ENCODE measurements around the gene LNX2. TPM values are rescaled to one million over a fixed set of nuclear protein-coding genes. Genes with fewer than 3 reads are reported as not detected.

LNX2 gene
- total RNA-seq, 2 experiments from 2014 or later: 4.5 to 4.6 TPM

DNA sequence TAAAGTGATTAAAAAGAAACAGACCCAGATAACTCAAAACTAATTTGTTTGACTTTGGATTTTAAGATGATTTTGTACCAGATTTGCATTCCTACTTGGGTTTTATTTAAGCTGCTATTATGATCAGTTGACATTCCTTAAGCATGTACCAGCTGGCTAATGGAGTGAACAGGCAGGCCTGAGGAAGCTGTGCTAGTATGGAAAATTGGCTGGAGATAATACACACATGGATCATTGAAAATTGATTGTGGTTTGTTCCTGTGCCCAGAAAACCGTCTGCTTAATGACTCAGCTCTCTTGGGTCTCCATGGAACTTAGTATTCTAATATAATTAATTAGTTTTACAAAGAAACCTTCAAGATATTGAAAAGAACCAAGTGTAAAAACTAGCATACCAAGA lies 24.0 kb upstream of the LNX2 start:
- no peaks in the 10 kb centered on the region for H3K27me3 Mint-ChIP-seq
- POLR2A ChIA-PET: no interaction called here

DNA sequence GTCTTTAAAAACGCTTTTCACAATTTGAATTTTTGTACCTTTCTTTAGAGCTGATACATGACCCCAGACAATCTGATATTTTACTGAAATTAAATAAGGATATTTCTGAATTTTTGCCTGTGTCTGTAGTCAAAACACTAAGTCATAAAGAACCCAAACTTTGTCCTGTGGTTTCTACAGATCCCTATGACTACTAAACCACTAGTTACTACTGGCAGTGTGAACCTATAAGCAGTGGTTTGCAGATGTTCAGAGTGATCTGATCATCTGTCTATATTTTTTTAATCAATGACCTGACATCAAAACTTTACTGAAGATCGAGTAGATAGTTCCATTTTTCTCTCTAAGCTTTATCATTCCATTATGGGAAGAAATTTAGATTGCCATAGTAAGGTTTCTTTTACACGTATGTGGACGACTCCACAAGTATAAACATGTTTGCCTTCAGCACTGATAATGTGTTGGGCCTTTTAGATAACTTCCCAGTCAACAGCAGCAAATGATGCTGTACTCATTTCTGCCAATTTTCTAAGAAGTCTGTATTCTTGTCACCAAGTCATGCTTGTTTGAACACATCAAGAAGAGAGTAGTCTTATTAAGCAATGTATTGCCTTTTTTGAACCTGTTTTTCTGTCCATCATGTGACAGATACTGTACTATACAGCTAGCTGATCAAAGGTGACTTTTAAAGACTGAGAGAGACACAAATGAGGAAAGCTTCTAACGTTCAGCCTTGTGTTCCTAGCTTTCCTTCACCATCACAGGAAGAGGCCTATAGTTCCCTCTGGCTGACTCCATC lies 23.2 kb upstream of the LNX2 start:
- peaks cover 7% of the 10 kb centered on the region for H3K9me3 Mint-ChIP-seq
- H3K4me1 Mint-ChIP-seq (ENCODE audit: low read depth): peaks cover 18% of the 10 kb centered on the region
- intact Hi-C loops (cut with micrococcal nuclease): no loop called here
- H3K4me3 Mint-ChIP-seq: no peak overlapping the region
- H3K27me3 Mint-ChIP-seq: no peaks in the 10 kb centered on the region
- H3K36me3 Mint-ChIP-seq (ENCODE audit: low read depth): peaks cover 29% of the 10 kb centered on the region
- TF ChIP-seq, protein P1, sequence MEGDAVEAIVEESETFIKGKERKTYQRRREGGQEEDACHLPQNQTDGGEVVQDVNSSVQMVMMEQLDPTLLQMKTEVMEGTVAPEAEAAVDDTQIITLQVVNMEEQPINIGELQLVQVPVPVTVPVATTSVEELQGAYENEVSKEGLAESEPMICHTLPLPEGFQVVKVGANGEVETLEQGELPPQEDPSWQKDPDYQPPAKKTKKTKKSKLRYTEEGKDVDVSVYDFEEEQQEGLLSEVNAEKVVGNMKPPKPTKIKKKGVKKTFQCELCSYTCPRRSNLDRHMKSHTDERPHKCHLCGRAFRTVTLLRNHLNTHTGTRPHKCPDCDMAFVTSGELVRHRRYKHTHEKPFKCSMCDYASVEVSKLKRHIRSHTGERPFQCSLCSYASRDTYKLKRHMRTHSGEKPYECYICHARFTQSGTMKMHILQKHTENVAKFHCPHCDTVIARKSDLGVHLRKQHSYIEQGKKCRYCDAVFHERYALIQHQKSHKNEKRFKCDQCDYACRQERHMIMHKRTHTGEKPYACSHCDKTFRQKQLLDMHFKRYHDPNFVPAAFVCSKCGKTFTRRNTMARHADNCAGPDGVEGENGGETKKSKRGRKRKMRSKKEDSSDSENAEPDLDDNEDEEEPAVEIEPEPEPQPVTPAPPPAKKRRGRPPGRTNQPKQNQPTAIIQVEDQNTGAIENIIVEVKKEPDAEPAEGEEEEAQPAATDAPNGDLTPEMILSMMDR (IDR thresholded peaks at IDR 0.05): no peak
- CTCF ChIA-PET: interaction anchor here (0.9 to 1.0 kb wide), 2 partner anchors 127 to 270 kb away, joined by 3 read pairs; no protein-coding TSS in a partner anchor
- H3K27ac Mint-ChIP-seq: no peak overlapping the region
- POLR2A ChIA-PET: interaction anchor here (1.8 kb wide), 1 partner anchor 21 kb away, joined by 4 read pairs; no protein-coding TSS in a partner anchor
- no peak for ATAC-seq
- no peak for DNase-seq

More for the DNA sequence above, 24.0 kb upstream of the LNX2 start:
- CTCF ChIA-PET: no interaction called here
- Mint-ChIP-seq H3K4me3 (no peak overlapping the region), H3K9me3 (peaks cover 7% of the 10 kb centered on the region), H3K36me3 (ENCODE audit: low read depth) (peaks cover 34% of the 10 kb centered on the region), H3K27ac (no peak overlapping the region), H3K4me1 (ENCODE audit: low read depth) (peaks cover 18% of the 10 kb centered on the region)
- DNase-seq (no peak), ATAC-seq (no peak)
- intact Hi-C loops (cut with micrococcal nuclease): no loop called here
- TF ChIP-seq, protein P1 (IDR thresholded peaks at IDR 0.05): no peak

DNA sequence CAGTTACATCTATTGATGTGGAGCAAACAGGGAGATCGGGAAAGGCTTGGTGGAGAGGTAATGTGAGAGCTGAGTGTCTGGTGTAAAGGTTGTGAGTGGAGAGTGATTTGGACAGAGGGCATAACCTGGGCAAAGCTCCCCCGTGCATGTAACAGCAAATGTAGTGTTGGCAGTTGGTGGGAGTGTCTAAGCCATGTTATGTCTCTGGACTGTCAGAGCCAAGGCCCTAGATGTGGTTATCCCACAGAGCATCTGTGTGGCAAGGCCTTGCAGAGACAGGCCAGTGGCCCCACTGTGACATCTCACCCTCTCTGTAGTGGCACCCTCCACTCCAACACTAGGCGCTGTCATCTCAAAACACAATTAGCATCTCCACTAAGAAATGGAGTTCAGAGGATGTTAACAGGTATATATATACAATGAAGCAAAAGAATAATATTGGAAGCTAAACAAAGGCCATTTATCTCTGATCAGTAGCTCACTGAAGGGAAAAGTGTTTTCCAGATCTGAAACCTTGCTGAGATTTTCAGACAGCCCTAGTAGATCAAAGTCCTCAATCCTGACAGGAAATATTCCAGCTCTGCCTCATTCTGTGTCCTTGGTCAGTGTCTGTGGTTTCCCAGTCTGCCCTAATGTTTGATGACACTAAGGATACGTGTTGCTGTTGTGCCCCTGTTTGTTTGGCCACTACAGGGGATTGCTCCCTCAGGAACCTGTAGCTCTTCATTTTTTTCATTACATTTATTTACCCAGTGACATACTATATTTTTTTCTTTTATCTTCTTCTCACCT lies 21.6 kb upstream of the LNX2 start:
- POLR2A ChIA-PET: interaction anchor here (1.0 to 1.8 kb wide), 3 partner anchors 20 to 22 kb away, joined by 3 to 4 read pairs (median 3); no protein-coding TSS in a partner anchor
- no peak overlapping the region for H3K4me3 Mint-ChIP-seq
- DNase-seq (no peak), ATAC-seq (no peak)
- TF ChIP-seq, protein P1 (IDR thresholded peaks at IDR 0.05): no peak
- H3K9me3 Mint-ChIP-seq: peaks cover 3% of the 10 kb centered on the region
- CTCF ChIA-PET: interaction anchor here (1.0 to 1.3 kb wide), 3 partner anchors 10 to 154 kb away, joined by 3 read pairs; no protein-coding TSS in a partner anchor
- H3K27me3 Mint-ChIP-seq: no peaks in the 10 kb centered on the region
- peaks cover 28% of the 10 kb centered on the region for H3K4me1 Mint-ChIP-seq (ENCODE audit: low read depth)
- H3K36me3 Mint-ChIP-seq (ENCODE audit: low read depth): peaks cover 23% of the 10 kb centered on the region
- intact Hi-C loops (cut with micrococcal nuclease): no loop called here
- H3K27ac Mint-ChIP-seq: no peak overlapping the region

DNA sequence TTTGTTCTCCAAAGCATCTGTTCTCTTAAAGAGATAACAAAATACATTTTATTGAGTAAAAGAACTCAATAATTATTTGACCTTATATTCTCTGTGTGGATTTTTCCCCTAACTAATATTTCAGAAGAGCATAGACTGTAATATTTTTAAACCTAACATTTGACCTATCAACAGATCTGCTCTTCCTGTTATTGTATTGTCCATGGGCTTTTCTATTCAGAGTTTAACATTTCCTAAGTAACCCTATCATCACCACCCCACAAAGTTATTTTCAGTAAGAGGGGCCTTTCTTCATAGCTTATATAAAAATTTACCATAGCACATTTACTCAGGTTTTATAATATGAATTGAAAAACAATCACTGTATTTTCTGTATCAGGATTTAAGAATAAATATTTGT lies 18.9 kb upstream of the LNX2 start:
- no peaks in the 10 kb centered on the region for H3K27me3 Mint-ChIP-seq
- no peak overlapping the region for H3K4me3 Mint-ChIP-seq
- ChIA-PET CTCF (interaction anchor here (2.8 kb wide), 1 partner anchor 10 kb away, joined by 8 read pairs; no protein-coding TSS in a partner anchor), POLR2A (interaction anchor here (0.8 to 1.0 kb wide), 2 partner anchors 11 to 15 kb away, joined by 3 to 4 read pairs; no protein-coding TSS in a partner anchor)
- peaks cover 14% of the 10 kb centered on the region for H3K36me3 Mint-ChIP-seq (ENCODE audit: low read depth)
- peaks cover 38% of the 10 kb centered on the region for H3K4me1 Mint-ChIP-seq (ENCODE audit: low read depth)
- TF ChIP-seq, protein P1 (IDR thresholded peaks at IDR 0.05): no peak
- H3K27ac Mint-ChIP-seq: no peak overlapping the region
- ATAC-seq (no peak), DNase-seq (no peak)
- intact Hi-C loops (cut with micrococcal nuclease): no loop called here
- H3K9me3 Mint-ChIP-seq: no peaks in the 10 kb centered on the region
